ENCODE measurements around the gene KCNK1.
A peak's percentile ranks its signal among the peaks of the same experiment; 100 is the strongest.
"Not testable (repeated sequence)": the region's sequence is repeated elsewhere in the genome, so short reads cannot be mapped to it uniquely, and the experiment has no call there.

The KCNK1 gene

GRCh38 chr1:233679030-233679429 is 65.1 kb downstream of the KCNK1 start:
- no peak for DNase-seq
- in situ Hi-C loops (cut with HindIII; ENCODE audit: low pct_ligation_motif_present, low pct_unique_long_range_greater_than_20kb, low sequenced_read_pairs): no loop called here

DNA sequence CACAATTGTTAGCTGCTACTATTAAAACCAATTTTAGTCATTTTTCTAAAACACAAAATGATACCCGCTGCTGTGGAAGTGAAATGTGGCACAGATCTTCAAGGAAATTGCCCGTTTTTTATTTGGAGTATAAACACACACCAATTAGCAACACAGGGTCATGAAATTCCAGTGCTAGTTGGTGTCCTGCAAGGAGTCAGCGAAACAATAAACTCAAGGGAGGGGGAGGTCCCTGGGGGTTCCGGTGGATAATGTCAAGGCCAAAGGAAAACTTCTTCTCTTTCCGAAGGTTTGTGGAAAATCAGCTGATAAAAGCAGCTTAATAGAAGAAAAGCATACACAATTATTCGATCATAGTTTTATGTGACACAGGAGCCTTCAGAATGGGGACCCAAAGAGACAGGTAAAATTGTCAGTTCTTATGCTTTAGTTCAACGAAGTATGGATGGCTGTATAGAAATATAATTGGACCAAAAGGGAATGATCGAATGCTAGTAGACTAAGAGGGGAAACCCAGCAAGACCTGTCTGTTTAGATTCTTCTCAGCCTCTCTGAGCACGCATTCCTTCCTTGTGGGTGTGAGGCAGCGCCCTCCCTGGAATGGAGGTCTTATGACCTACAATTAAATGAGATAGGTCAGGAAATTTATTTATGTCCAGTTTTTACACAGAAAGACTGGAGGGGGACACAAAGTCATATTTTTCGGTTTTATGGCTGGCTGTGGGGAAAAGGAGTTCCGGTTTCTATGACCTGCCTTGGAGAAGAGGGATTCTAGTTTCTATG is 65.9 kb downstream of the KCNK1 start:
- in situ Hi-C loops (cut with HindIII; ENCODE audit: low pct_ligation_motif_present, low pct_unique_long_range_greater_than_20kb, low sequenced_read_pairs): no loop called here
- no peak for DNase-seq

GRCh38 chr1:233681285-233681684 is 67.4 kb downstream of the KCNK1 start:
- in situ Hi-C loops (cut with HindIII; ENCODE audit: low pct_ligation_motif_present, low pct_unique_long_range_greater_than_20kb, low sequenced_read_pairs): no loop called here
- DNase-seq: no peak

DNA sequence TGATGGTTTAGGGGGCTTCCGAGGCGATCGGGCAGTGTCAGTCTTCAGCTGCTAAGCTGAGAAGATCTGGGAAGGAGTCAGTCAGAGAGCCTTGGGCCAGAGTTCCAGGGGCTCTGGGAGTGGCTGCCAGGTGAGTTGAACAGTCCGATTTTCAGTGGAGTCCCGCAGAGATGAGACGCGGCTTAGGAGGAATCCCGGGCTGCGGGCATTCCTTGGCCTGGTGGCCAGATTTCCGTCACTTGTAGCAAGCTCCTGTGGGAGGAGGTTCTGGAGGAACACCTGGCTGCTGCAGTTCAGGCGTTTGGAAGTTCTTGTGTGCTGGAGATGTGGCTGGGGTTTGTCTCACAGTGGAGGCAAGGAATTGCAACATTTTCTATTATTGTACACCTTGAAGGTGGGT is 72.7 kb downstream of the KCNK1 start:
- in situ Hi-C loops (cut with HindIII; ENCODE audit: low pct_ligation_motif_present, low pct_unique_long_range_greater_than_20kb, low sequenced_read_pairs); DNase-seq: not testable (repeated sequence)

DNA sequence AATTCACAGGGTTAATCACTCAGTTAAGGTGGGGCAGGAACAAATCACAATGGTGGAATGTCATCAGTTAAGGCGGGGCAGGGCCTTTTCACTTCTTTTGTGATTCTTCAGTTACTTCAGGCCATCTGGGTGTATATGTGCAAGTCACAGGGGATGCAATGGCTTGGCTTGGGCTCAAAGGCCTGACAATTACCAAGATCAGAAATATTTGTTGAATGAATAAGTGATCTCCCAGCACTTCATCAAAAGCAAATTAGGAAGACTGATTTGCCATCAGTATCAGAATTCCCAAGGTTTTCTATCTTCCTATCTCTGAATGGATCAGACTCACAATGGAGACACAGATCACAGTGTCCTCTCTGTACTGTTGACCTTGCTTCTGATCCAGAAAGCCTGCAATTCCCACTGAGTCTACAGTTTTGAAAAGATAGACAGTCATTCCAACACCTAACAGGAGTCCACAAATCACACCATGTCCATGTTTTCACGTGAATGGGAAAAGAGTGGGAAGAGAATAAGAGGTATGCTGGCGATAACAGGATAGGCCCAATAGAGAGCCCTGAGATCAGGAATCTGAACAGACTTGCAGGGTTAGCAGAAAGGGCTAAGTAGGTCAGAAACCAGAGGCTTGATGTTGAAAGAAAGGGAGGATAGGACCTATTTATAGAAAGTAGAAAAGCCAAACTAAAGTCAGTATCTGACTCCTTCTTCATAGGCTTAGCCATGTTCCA is 75.3 kb downstream of the KCNK1 start:
- no peak for DNase-seq
- in situ Hi-C loops (cut with HindIII; ENCODE audit: low pct_ligation_motif_present, low pct_unique_long_range_greater_than_20kb, low sequenced_read_pairs): no loop called here

- no peak for DNase-seq
- in situ Hi-C loops (cut with HindIII; ENCODE audit: low pct_ligation_motif_present, low pct_unique_long_range_greater_than_20kb, low sequenced_read_pairs): no loop called here
Measured at GRCh38 chr1:233689748-233690254, 75.9 kb downstream of the KCNK1 start.

- DNase-seq: no peak
- in situ Hi-C loops (cut with HindIII; ENCODE audit: low pct_ligation_motif_present, low pct_unique_long_range_greater_than_20kb, low sequenced_read_pairs): no loop called here
Measured at GRCh38 chr1:233695901-233696300, 82.0 kb downstream of the KCNK1 start.

DNA sequence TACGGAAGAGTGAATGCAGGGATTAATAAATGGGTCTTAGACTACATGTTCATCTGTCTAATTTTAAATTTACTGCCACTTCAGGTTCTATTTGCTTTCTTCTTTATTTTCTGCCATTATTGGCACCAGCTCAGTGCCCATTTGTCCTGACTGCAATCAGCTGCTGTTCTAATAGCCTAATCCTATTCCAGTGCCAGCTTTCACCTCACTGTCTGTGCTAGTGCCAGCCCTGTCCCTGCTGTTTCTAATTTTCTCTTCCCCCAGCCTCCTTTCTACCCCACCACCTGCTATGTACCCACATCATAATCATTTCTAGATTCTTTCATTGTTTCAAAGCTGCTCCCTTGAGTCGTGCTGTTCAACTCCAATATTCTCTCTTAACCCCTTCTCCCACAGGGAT is 86.4 kb downstream of the KCNK1 start:
- no peak for DNase-seq
- in situ Hi-C loops (cut with HindIII; ENCODE audit: low pct_ligation_motif_present, low pct_unique_long_range_greater_than_20kb, low sequenced_read_pairs): no loop called here

- DNase-seq: no peak
- in situ Hi-C loops (cut with HindIII; ENCODE audit: low pct_ligation_motif_present, low pct_unique_long_range_greater_than_20kb, low sequenced_read_pairs): no loop called here
Measured at GRCh38 chr1:233704170-233704897, 90.4 kb downstream of the KCNK1 start.

GRCh38 chr1:233704898-233705723 is 91.2 kb downstream of the KCNK1 start:
- DNase-seq: no peak
- in situ Hi-C loops (cut with HindIII; ENCODE audit: low pct_ligation_motif_present, low pct_unique_long_range_greater_than_20kb, low sequenced_read_pairs): no loop called here

DNA sequence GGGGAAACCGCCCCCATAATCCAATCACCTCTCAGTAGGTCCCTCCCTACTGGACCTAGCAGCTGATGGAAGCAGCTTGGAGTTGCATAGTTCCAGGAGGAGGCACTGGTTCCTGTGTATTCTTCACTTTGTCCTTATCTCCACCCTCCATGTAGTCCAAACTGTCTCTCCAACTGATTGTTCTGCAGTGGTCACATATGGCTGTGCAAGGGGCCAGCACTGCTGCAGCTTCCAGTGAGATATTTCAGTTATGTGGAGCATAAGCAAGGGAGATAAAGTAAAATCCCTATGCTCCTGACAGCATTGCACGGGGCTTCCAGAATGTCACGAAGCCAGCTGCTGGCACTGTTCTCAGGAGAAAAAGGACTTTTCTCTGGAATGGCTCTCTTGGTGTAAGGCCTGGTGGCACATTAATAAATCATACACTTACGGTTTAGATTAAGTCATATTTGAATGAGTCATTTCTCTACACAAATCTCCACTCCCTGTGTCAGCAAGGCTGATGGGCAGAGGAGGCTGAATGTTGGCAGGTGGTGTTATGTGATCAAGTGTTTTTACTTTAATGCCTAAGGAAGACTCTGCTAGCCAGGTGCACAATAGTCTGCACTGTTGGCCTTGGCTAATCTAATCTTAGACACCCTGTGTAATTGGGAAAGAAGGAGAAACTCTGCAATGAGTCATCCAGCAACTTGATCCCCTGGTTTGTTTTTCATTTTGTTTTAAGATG is 93.4 kb downstream of the KCNK1 start:
- peak; percentile 9 for DNase-seq
- in situ Hi-C loops (cut with HindIII; ENCODE audit: low pct_ligation_motif_present, low pct_unique_long_range_greater_than_20kb, low sequenced_read_pairs): no loop called here

DNA sequence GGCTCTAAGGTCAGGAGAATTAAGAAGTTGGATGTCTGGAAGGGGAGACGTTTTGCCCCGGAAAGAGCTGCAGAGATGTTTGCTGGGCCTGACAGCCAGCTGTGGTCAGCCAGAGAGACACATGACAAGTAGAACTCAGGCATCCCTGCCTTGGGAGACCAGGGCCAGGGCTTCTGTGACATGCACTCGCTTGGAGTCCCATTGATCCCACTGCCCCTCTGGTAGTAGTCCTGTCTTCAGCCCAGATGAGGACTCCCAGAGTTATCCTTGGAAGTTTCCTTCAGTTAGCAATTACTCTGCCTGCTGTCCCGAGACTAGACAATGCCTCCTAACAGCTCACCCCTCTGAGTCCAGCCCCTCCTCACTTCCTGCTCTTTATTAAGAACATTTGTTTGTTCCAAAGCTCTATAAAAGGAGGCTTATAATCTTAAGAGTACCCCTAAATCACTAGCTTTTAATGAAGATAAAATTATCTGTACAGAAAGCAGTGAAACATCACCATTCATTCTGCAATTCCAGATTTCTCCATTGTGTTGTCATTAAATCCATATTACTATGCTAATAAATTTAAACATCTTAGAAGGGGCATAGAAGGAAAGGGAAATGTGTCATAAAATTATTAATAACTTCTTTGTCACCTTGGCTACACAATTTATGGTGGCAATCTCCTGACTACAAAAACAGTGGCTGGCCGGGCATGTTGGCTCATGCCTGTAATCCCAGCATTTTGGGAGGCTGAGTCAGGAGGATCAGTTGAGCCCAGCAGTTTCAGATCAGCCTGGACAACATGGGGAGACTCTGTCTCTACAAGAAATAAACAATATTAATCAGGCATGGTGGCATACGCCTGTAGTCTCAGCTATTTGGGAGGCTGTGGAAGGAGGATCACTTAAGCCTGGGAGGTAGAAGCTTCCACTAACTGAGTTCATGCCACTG is 94.2 kb downstream of the KCNK1 start:
- no peak for DNase-seq
- in situ Hi-C loops (cut with HindIII; ENCODE audit: low pct_ligation_motif_present, low pct_unique_long_range_greater_than_20kb, low sequenced_read_pairs): no loop called here

- in situ Hi-C loops (cut with HindIII; ENCODE audit: low pct_ligation_motif_present, low pct_unique_long_range_greater_than_20kb, low sequenced_read_pairs): no loop called here
Measured at GRCh38 chr1:233710031-233710430, 96.1 kb downstream of the KCNK1 start.

GRCh38 chr1:233710507-233710906 is 96.6 kb downstream of the KCNK1 start:
- in situ Hi-C loops (cut with HindIII; ENCODE audit: low pct_ligation_motif_present, low pct_unique_long_range_greater_than_20kb, low sequenced_read_pairs): no loop called here
- no peak for DNase-seq

More at GRCh38 chr1:233710031-233710430, 96.1 kb downstream of the KCNK1 start:
- DNase-seq: no peak

DNA sequence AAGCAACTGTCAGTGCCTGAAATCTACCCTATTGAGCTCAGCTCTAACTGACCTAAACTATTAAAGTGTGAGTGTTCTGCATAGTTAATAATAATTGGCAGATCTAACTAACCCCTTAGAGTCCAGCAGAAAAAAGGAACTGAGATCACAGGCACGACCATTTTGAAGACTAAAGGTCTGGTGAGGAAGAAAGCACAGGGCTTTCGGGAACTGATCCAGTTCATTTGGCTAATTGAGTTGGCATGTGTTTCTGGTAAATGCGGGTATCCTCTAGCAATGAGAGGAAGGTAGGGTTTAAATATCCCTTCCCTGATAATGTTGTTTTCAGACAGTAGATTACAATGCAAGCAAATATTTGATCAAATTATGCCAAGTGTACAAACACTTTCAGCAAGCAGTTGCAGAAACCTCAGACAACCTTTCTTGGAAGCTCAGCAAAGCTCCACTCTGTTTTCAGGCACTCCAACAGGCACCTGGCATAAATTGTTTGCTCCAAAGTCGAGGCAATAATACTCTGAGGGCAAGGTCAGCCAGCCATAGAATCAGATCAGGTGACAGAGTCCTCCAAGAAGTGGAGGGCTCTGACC is 100.8 kb downstream of the KCNK1 start:
- no peak for DNase-seq
- in situ Hi-C loops (cut with HindIII; ENCODE audit: low pct_ligation_motif_present, low pct_unique_long_range_greater_than_20kb, low sequenced_read_pairs): no loop called here

GRCh38 chr1:233718057-233718456 is 104.2 kb downstream of the KCNK1 start:
- in situ Hi-C loops (cut with HindIII; ENCODE audit: low pct_ligation_motif_present, low pct_unique_long_range_greater_than_20kb, low sequenced_read_pairs): no loop called here
- DNase-seq: no peak

All from ACHN (cell line).